ENCODE measurements around the gene PLCG2. TPM values are rescaled to one million over a fixed set of nuclear protein-coding genes. Genes with fewer than 3 reads are reported as not detected.
A peak's percentile ranks its signal among the peaks of the same experiment; 100 is the strongest.

The PLCG2 gene
- total RNA-seq, 1 donor from 2014 or later = 47.6 TPM

DNA sequence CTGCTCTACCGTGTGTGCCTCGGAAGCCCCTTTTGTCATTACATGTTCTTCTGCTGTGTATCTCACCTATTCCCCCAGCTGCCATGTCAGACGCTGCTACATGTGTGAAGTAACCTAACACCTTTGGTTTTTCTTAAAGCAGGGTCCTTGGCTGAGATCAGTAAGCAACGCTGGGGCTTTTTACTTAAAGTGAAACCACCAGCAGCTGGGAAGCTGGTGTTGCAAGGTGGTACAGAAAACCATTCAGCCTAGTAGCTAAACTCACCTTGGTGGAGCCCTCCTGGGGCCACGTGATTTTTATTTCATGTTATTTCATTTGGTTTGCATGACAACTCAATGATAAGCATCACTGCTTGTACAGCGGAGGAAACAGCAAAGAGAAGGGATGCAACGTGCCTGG, 62.6 kb downstream of the PLCG2 start:
- Histone ChIP-seq H3K36me3 (no peaks in the 10 kb centered on the region), H3K4me3 (no peak overlapping the region), H3K27ac (no peak overlapping the region), H3K9me3 (no peaks in the 10 kb centered on the region), H3K4me1 (peaks cover 8% of the 10 kb centered on the region), H3K27me3 (no peaks in the 10 kb centered on the region)
- DNase-seq (no peak), ATAC-seq (no peak)
- no peak for TF ChIP-seq CTCF (IDR thresholded peaks at IDR 0.05)
- intact Hi-C loops (cut with DNase I) = no loop called here

GRCh38 chr16:81842564-81843242, 63.6 kb downstream of the PLCG2 start:
- Histone ChIP-seq H3K4me3 (no peak overlapping the region), H3K4me1 (peaks cover 8% of the 10 kb centered on the region), H3K36me3 (no peaks in the 10 kb centered on the region), H3K9me3 (no peaks in the 10 kb centered on the region), H3K27me3 (no peaks in the 10 kb centered on the region), H3K27ac (no peak overlapping the region)
- intact Hi-C loops (cut with DNase I) = no loop called here
- ATAC-seq = peak; percentile 36
- TF ChIP-seq CTCF (IDR thresholded peaks at IDR 0.05) = no peak
- no peak for DNase-seq

GRCh38 chr16:81843243-81843582, 64.1 kb downstream of the PLCG2 start:
- Histone ChIP-seq H3K27me3 (no peaks in the 10 kb centered on the region), H3K36me3 (no peaks in the 10 kb centered on the region)
- intact Hi-C loops (cut with DNase I) = no loop called here

GRCh38 chr16:81843683-81844082, 64.6 kb downstream of the PLCG2 start:
- TF ChIP-seq CTCF (IDR thresholded peaks at IDR 0.05) = no peak
- intact Hi-C loops (cut with DNase I) = no loop called here
- ATAC-seq = no peak

More at GRCh38 chr16:81843243-81843582, 64.1 kb downstream of the PLCG2 start:
- DNase-seq (no peak), ATAC-seq (no peak)
- H3K27ac ChIP-seq = no peak overlapping the region
- H3K4me1 ChIP-seq = peaks cover 8% of the 10 kb centered on the region
- no peak for TF ChIP-seq CTCF (IDR thresholded peaks at IDR 0.05)
- H3K4me3 ChIP-seq = no peak overlapping the region
- no peaks in the 10 kb centered on the region for H3K9me3 ChIP-seq

DNA sequence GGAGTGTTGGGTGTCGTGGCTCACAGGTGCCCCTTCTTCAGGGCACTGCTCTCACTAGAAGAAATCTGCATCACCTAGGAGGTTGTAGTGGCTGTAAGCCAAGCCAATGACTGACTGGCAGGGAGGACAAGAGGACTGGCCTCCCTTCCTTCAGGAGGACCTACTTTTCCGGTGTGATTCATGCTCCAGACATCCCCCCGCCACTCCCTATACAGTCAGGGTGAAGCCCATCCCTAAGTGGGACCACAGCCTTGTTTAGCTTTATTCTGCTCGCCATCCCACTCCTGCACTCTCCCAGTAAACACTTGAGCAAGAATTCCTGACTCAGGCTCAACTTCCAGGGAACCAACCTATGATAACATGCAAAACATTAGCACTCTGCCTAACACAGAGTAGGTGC, 67.0 kb downstream of the PLCG2 start:
- Histone ChIP-seq H3K9me3 (no peaks in the 10 kb centered on the region), H3K27me3 (no peaks in the 10 kb centered on the region), H3K27ac (no peak overlapping the region), H3K36me3 (no peaks in the 10 kb centered on the region), H3K4me3 (no peak overlapping the region), H3K4me1 (peaks cover 8% of the 10 kb centered on the region)
- ATAC-seq (no peak), DNase-seq (no peak)
- intact Hi-C loops (cut with DNase I) = no loop called here
- TF ChIP-seq CTCF (IDR thresholded peaks at IDR 0.05) = no peak

More at GRCh38 chr16:81843683-81844082, 64.6 kb downstream of the PLCG2 start:
- Histone ChIP-seq H3K36me3 (no peaks in the 10 kb centered on the region), H3K9me3 (no peaks in the 10 kb centered on the region), H3K4me3 (no peak overlapping the region), H3K4me1 (peaks cover 8% of the 10 kb centered on the region), H3K27ac (no peak overlapping the region), H3K27me3 (no peaks in the 10 kb centered on the region)
- no peak for DNase-seq

Data from upper lobe of right lung (tissue), 1 donor.